ACHN (cell line): ENCODE data around the gene CDK11A.
"Not testable (repeated sequence)": the region's sequence is repeated elsewhere in the genome, so short reads cannot be mapped to it uniquely, and the experiment has no call there.

Experiments used
- DNase-seq: peaks from one replicate; pipeline ENCODE4 v3.0.0-alpha.2; 2015
- in situ Hi-C: cut with HindIII; loops from 2 replicates; pipeline ENCODE4 v1.10.0; 2017; ENCODE audit warnings: low sequenced_read_pairs, low pct_ligation_motif_present, low pct_unique_long_range_greater_than_20kb

The CDK11A gene

DNA sequence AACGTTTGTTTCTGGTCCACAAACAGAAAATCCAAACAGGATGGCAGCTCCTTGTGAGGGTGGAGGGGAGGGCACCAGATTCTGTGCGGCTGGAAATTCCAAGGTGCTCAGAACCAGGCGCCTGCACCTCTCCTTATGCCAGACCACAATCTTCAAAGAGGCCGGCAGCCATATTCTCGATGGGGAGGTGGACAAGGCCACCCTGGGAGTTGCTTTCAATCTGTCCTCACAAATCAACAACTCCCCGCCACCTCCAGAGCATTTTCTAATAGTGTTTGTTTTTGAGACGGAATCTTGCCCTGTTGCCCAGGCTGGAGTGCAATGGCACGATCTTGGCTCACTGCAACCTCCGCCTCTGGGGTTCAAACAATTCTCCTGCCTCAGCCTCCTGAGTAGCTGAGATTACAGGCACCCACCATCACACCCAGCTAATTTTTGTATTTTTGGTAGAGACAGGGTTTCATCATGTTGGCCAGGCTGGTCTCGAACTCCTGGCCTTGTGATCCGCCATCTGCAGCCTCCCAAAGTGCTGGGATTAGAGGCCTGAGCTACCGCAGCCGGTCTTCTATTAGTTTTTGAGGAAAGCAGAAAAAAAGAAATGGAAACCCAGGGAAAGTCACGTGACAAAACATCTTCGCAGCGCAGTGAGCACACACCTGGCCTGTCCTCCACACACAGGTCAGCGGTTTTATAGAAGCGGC lies 5.1 kb upstream of the CDK11A start:
- in situ Hi-C loops, DNase-seq: not testable (repeated sequence)

GRCh38 chr1:1728308-1729005 lies 4.3 kb upstream of the CDK11A start:
- in situ Hi-C loops, DNase-seq: not testable (repeated sequence)

GRCh38 chr1:1727131-1727651 lies 3.0 kb upstream of the CDK11A start:
- in situ Hi-C loops, DNase-seq: not testable (repeated sequence)

GRCh38 chr1:1726088-1726487 lies 1.9 kb upstream of the CDK11A start:
- DNase-seq, in situ Hi-C loops: not testable (repeated sequence)

GRCh38 chr1:1721201-1721600 lies 3.0 kb downstream of the CDK11A start:
- no peak for DNase-seq
- in situ Hi-C loops: no loop called here

DNA sequence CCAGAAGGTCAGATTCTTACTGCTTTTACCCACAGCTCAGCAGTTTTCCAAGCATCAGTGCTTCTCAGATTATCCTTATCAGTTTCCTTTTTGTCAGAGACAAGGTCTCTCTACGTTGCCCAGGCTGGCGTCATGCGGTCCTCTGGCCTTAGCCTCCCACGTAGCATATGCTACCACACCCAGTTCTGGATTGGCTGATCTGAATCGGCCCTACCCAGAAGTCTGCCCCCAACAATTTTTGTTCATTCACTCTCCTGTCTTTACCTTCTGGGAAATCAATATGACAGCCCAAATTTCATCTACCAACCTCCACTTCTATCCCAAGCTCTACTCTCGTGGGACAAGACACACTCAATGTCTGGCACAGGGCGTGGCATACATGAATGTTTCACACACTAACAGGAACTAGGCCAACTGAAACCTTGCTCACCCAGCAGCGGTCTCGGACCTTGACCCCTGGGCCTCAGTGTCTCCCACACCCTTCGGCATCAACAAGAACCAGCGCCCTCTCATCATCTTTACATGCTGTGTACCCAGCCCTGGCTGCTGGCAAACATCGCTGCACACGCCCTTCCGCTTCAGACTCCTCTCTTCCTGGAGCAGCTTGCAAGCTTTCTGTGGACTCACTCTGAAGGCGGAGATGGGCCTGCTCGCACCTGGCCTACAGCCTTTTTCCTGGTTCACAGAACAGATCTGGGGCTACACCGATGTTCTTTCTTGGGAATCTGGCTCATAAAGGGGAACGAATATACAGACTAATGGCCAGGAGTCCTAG lies 8.9 kb downstream of the CDK11A start:
- DNase-seq, in situ Hi-C loops: not testable (repeated sequence)

- in situ Hi-C loops, DNase-seq: not testable (repeated sequence)
These were observed 16.3 kb downstream of the CDK11A start for GRCh38 chr1:1707897-1708296.

DNA sequence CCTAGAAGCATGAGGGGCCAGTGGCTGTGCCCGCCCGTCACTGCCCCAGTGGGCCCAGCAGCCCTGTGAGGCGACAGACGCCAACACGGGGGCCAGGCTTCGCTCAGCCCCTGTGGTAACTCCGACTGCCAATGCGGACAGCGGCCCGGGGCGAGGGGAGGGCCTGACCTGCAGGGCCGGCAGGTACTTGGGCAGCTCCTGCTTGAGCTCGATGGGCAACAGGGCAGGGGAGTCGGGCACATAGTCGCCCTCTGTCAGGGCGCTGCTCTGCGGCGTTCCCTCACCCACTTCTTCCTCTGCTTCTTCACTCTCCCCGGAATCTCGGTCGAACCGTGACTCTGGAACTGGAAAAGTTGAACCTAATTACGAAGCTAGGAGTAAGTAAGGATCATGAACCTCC lies 16.9 kb downstream of the CDK11A start:
- DNase-seq, in situ Hi-C loops: not testable (repeated sequence)

GRCh38 chr1:1705623-1706022 lies 18.5 kb downstream of the CDK11A start:
- DNase-seq, in situ Hi-C loops: not testable (repeated sequence)

DNA sequence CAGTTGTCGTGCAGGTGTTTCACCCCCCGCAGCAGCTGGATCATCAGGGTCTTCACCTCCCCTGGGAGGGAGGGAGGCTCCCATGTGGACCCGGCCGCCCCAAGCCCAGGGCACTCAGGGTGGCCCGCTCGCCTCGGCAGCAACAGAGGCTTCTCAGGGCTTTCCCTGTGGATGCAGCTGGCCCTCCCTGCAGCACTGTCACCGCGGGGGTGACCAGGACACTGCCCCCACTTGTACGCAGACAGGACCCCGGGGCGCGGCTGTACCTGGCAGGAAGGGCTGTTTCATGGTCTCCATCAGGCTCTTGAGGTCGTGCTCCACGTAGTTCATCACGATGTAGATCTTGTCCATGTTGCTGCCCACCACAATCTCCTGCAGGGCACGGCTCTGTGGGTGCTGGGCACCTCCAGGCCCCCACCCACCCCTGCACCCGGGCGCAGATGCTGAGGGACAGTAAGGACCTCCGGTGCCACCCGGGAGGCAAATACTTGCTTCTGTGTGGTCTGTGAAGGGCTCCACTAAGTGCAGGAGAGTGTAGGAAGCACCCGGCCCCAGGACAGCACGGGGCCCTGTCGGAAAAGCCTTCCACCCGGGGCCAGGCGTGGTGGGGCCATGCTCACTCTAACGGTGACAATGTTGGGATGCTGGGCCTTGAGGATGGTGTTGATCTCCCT lies 19.7 kb downstream of the CDK11A start:
- in situ Hi-C loops, DNase-seq: not testable (repeated sequence)

GRCh38 chr1:1703796-1704195 lies 20.4 kb downstream of the CDK11A start:
- in situ Hi-C loops: no loop called here
- DNase-seq: no peak

- in situ Hi-C loops, DNase-seq: not testable (repeated sequence)
These were observed 21.7 kb downstream of the CDK11A start for GRCh38 chr1:1702506-1702905.

DNA sequence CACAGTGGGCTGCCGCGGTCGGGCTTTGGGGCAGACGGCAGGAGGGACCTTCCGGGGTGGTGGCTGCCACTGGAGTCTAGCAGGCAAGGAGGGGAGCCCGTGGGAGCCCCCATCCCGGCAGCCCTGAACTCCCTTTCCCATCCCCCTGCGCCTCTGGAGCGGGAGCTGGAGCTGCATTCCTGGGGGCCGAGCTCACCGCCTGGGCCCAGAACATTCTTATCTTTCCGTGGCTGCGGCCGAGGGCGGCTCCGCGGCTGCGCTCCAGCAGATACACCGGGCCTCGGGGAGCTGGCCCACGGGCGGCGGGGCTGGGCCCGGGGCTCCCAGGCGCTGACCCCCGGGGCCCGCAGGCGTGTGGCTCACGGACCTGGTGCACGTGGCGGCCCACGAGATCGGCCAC lies 23.6 kb downstream of the CDK11A start:
- DNase-seq, in situ Hi-C loops: not testable (repeated sequence)

- DNase-seq, in situ Hi-C loops: not testable (repeated sequence)
These were observed 24.1 kb downstream of the CDK11A start for GRCh38 chr1:1700067-1700466.

- in situ Hi-C loops, DNase-seq: not testable (repeated sequence)
These were observed 25.1 kb downstream of the CDK11A start for GRCh38 chr1:1699061-1699460.

GRCh38 chr1:1697358-1698183 lies 26.6 kb downstream of the CDK11A start:
- DNase-seq, in situ Hi-C loops: not testable (repeated sequence)

DNA sequence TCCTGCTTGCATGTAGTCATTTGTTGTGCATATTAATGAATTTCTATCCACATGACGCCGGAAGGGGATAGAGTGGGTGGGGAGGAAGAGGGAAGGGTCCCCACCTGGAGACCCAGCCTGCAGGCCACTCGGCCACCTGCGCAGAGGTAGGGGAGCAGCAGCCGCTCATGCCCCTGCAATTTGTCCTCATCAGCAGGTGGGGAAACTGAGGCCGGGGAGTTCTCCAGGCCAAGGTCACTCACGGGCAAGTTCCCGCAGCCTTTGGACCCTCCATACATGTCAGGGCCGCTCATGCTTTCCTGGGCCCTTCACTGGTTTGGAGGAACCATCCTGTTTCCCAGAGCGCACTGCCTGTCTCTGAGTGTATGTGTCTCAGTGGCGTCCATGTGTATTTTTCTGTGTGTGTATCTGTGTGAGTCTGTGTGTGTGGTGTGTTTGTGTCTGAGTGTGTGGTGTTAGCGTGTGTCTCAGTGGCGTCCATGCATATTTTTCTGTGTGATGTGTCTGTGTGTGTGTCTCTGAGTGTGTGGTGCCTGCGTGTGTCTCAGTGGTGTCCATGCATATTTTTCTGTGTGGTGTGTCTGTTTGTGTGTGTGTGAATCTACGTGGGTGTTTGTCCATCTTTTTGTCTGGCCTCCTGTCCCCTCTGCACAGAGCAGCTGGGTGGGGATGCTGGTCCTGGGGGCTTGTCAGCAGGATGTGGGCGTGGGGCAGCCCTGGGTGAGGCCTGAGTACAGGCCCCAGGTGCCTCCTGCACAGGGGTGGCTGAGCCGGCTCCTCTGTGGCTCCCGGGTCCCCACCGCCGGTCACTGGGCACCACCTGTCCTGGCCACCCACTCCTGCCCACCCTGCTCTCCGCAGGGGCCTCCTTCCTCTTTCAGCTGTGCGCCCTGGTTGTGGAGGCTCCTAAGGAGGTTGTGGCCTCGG lies 27.5 kb downstream of the CDK11A start:
- in situ Hi-C loops, DNase-seq: not testable (repeated sequence)
